HCT116 (cell line): Measurements from ENCODE around the gene GCSAM. TPM values are rescaled to one million over a fixed set of nuclear protein-coding genes. Genes with fewer than 3 reads are reported as not detected.

ENCODE experiments used
- ATAC-seq: fragments of 200-7000 bp; cut with Tn5 transposase; 2 replicates; pipeline ENCODE4 v1.9.1; 2020; ENCODE audit warnings: mild to moderate bottlenecking, moderate library complexity
- BruUV-seq: library from RNA; stranded (reverse); fragments of 400-500 nt; replicated peaks from 2 replicates; lab custom pipeline; 2021; lab: Mats Ljungman, UMichigan
- CTCF ChIA-PET: fragments of 300-600 bp; sonication (Branson Sonifier 250); formaldehyde crosslinking; loops from one replicate; lab custom pipeline; 2021; ENCODE audit warnings: antibody characterized with exemption; lab: Charles Lee
- POLR2A ChIA-PET: fragments of 300-600, 350-600 bp; sonication (Branson Sonifier 250); formaldehyde crosslinking; loops from one replicate; lab custom pipeline; 2021; ENCODE audit warnings: antibody characterized with exemption; lab: Charles Lee
- RAD21 ChIA-PET, 2 experiments: fragments of 300-600 bp; sonication (Branson Sonifier 250); formaldehyde crosslinking; loops; one replicate each; lab custom pipeline; 2023; ENCODE audit warnings: low total read pairs in 2 of 2; ENCODE audit not compliant: uncharacterized antibody in 2 of 2, unreplicated experiment in 2 of 2, low non-redundant PET in 1 of 2; lab: Charles Lee
- DNase-seq: peaks from one replicate; pipeline ENCODE4 v3.0.0-alpha.2; 2010; ENCODE audit warnings: low read depth, low spot score
- H2AFZ ChIP-seq: fragments of 200-600 bp; shearing (Covaris generic), sonication (generic); 2 replicates; pipeline ENCODE4 v1.6.1; 2017; ENCODE audit warnings: low read depth, mixed run types, mixed read lengths, antibody characterized with exemption, low read length; ENCODE audit not compliant: poor library complexity, severe bottlenecking
- H3K27ac ChIP-seq: 2 replicates; pipeline ENCODE4 v1.5.1; 2012; ENCODE audit warnings: low read depth, low read length
- H3K27me3 ChIP-seq: fragments of 200-600 bp; sonication (generic); 2 replicates; pipeline ENCODE4 v1.6.1; 2016; ENCODE audit warnings: mixed run types, low read length, mixed read lengths; ENCODE audit not compliant: insufficient read depth
- H3K36me3 ChIP-seq, 2 experiments: fragments of 200-500 bp in 1 of 2; fragments of 200-600 bp in 1 of 2; sonication (Bioruptor generic) in 1 of 2; sonication (generic) in 1 of 2; 2 replicates each; pipeline versions ENCODE4 v1.5.1 to v1.6.1; 2014 to 2016; ENCODE audit warnings: low read length in 2 of 2, inconsistent platforms in 1 of 2, mixed read lengths in 1 of 2, mixed run types in 1 of 2; ENCODE audit not compliant: insufficient read depth in 2 of 2, control insufficient read depth in 1 of 2
- H3K4me1 ChIP-seq, 2 experiments: fragments of 200-600 bp in 1 of 2; sonication (generic) in 1 of 2; 2 replicates each; pipeline versions ENCODE4 v1.5.1 to v1.6.1; 2012 to 2017; ENCODE audit warnings: low read length in 2 of 2, inconsistent platforms in 1 of 2, mild to moderate bottlenecking in 1 of 2, mixed read lengths in 1 of 2, mixed run types in 1 of 2, moderate library complexity in 1 of 2; ENCODE audit not compliant: insufficient read depth in 2 of 2, control insufficient read depth in 1 of 2
- H3K4me2 ChIP-seq: fragments of 200-600 bp; sonication (generic); 2 replicates; pipeline ENCODE4 v1.6.1; 2017; ENCODE audit warnings: mixed run types, low read length, mixed read lengths
- H3K4me3 ChIP-seq, 2 experiments: fragments of 200-600 bp in 1 of 2; sonication (generic) in 1 of 2; replicated peaks in 1 of 2; 2 replicates each; pipeline ENCODE4 v1.5.1; 2011 to 2016; ENCODE audit warnings: low read length in 2 of 2, control low read depth in 1 of 2, low read depth in 1 of 2, mild to moderate bottlenecking in 1 of 2, mixed read lengths in 1 of 2, mixed run types in 1 of 2
- H3K79me2 ChIP-seq: fragments of 200-600 bp; sonication (generic); 2 replicates; pipeline ENCODE4 v1.6.1; 2017; ENCODE audit warnings: mild to moderate bottlenecking, mixed run types, low read length, moderate library complexity, mixed read lengths; ENCODE audit not compliant: insufficient read depth
- H3K9ac ChIP-seq: fragments of 200-600 bp; sonication (generic); 2 replicates; pipeline ENCODE4 v1.6.1; 2016; ENCODE audit warnings: low read length, mixed read lengths
- H3K9me2 ChIP-seq: fragments of 200-600 bp; sonication (generic), shearing (Covaris generic); 2 replicates; pipeline ENCODE4 v1.6.1; 2017; ENCODE audit warnings: mixed run types, mild to moderate bottlenecking, moderate library complexity; ENCODE audit not compliant: insufficient read depth
- H3K9me3 ChIP-seq, 2 experiments: fragments of 200-500 bp in 1 of 2; fragments of 200-600 bp in 1 of 2; sonication (Bioruptor generic) in 1 of 2; sonication (generic) in 1 of 2; 2 replicates each; pipeline ENCODE4 v1.6.1; 2014 to 2017; ENCODE audit warnings: low read length in 2 of 2, mixed read lengths in 2 of 2, inconsistent platforms in 1 of 2, low read depth in 1 of 2, mild to moderate bottlenecking in 1 of 2, mixed run types in 1 of 2, moderate library complexity in 1 of 2; ENCODE audit not compliant: control insufficient read depth in 1 of 2, insufficient read depth in 1 of 2
- H4K20me1 ChIP-seq: fragments of 200-600 bp; sonication (generic), shearing (Covaris generic); 2 replicates; pipeline ENCODE4 v1.6.1; 2017; ENCODE audit warnings: mixed run types, mild to moderate bottlenecking, moderate library complexity; ENCODE audit not compliant: insufficient read depth
- ATF3 ChIP-seq: IDR thresholded peaks from 2 replicates; pipeline ENCODE4 v1.6.1; 2012
- CBX3 ChIP-seq: IDR thresholded peaks from 2 replicates; pipeline ENCODE4 v1.6.1; 2012; ENCODE audit warnings: low read depth
- CTCF ChIP-seq, 3 experiments: fragments of 200-600 bp in 1 of 3; sonication (generic) in 1 of 3; IDR thresholded peaks in 2 of 3; conservative IDR thresholded peaks in 1 of 3; 2 replicates each; pipeline ENCODE4 v1.5.1; 2012 to 2017; ENCODE audit warnings: low read depth in 2 of 3, low read length in 2 of 3, antibody characterized with exemption in 1 of 3, borderline replicate concordance in 1 of 3, control low read depth in 1 of 3, mild to moderate bottlenecking in 1 of 3, mixed read lengths in 1 of 3, mixed run types in 1 of 3, moderate library complexity in 1 of 3; ENCODE audit not compliant: insufficient read depth in 1 of 3
- EGR1 ChIP-seq: IDR thresholded peaks from 2 replicates; pipeline ENCODE4 v1.6.1; 2012; ENCODE audit warnings: low read depth
- EZH2 ChIP-seq: fragments of 200-600 bp; sonication (generic); IDR thresholded peaks from 2 replicates; pipeline ENCODE4 v1.6.1; 2017; ENCODE audit warnings: antibody characterized with exemption, mixed run types
- POLR2A ChIP-seq: IDR thresholded peaks from 2 replicates; pipeline ENCODE4 v1.7.0; 2011; ENCODE audit warnings: borderline replicate concordance; ENCODE audit not compliant: insufficient read depth, insufficient read length; ENCODE audit errors: extremely low read depth
- RAD21 ChIP-seq: IDR thresholded peaks from 2 replicates; pipeline ENCODE4 v1.6.1; 2012; ENCODE audit warnings: low read depth, mild to moderate bottlenecking
- SIN3A ChIP-seq: IDR thresholded peaks from 2 replicates; pipeline ENCODE4 v1.6.1; 2012; ENCODE audit warnings: low read depth
- SP1 ChIP-seq: IDR thresholded peaks from 2 replicates; pipeline ENCODE4 v1.6.1; 2012; ENCODE audit warnings: low read depth
- SRF ChIP-seq: IDR thresholded peaks from 2 replicates; pipeline ENCODE4 v1.6.1; 2012; ENCODE audit warnings: low read depth
- TCF7L2 ChIP-seq: IDR thresholded peaks from 2 replicates; pipeline ENCODE4 v1.7.0; 2011; ENCODE audit warnings: borderline replicate concordance, inconsistent platforms; ENCODE audit not compliant: insufficient read depth, insufficient read length; ENCODE audit errors: extremely low read depth
- YY1 ChIP-seq: IDR thresholded peaks from 2 replicates; pipeline ENCODE4 v1.6.1; 2011; ENCODE audit warnings: low read length, low read depth, moderate library complexity, mild to moderate bottlenecking; ENCODE audit not compliant: insufficient replicate concordance; ENCODE audit errors: extremely low read depth
- ZBTB33 ChIP-seq: IDR thresholded peaks from 2 replicates; pipeline ENCODE4 v1.6.1; 2011; ENCODE audit warnings: mild to moderate bottlenecking, low read length, moderate library complexity; ENCODE audit not compliant: insufficient replicate concordance; ENCODE audit errors: extremely low read depth
- ZNF274 ChIP-seq: fragments of 200-500 bp; sonication (Bioruptor generic); IDR thresholded peaks from 2 replicates; pipeline ENCODE4 v1.6.1; 2014; ENCODE audit warnings: mild to moderate bottlenecking, low read depth, low read length, inconsistent platforms
- intact Hi-C: fragments of 100-400 bp; cut with micrococcal nuclease; formaldehyde crosslinking; loops from 2 replicates; pipeline ENCODE4 v1.10.0; 2022
- total RNA-seq: library from RNA; stranded (reverse); gene quantifications from one replicate; pipeline ENCODE4 v1.2.1, GENCODE V29; 2021; ENCODE audit not compliant: unreplicated experiment

GCSAM gene
- total RNA-seq, 1 experiment from 2014 or later = not detected

GRCh38 chr3:112126511-112126911, 6.5 kb downstream of the GCSAM start:
- CTCF ChIA-PET = no interaction called here
- Histone ChIP-seq H3K36me3 (peaks cover 4 to 7% of the 10 kb centered on the region in 2 experiments; a peak in 2 of 4 replicates), H3K79me2 (no peaks in the 10 kb centered on the region), H4K20me1 (no peaks in the 10 kb centered on the region), H3K4me3 (no peak overlapping the region), H3K9me2 (no peaks in the 10 kb centered on the region), H3K27ac (no peak overlapping the region), H3K9ac (no peak overlapping the region), H3K4me1 (no peaks in the 10 kb centered on the region), H3K27me3 (no peaks in the 10 kb centered on the region), H2AFZ (no peak overlapping the region), H3K4me2 (no peak overlapping the region), H3K9me3 (no peaks in the 10 kb centered on the region)
- POLR2A ChIA-PET = no interaction called here
- ATAC-seq (no peak), DNase-seq (no peak)
- TF ChIP-seq SIN3A = no peak
- TF ChIP-seq EGR1 = no peak
- TF ChIP-seq RAD21 = no peak
- no peak for TF ChIP-seq TCF7L2
- no peak for TF ChIP-seq EZH2
- no peak for TF ChIP-seq SRF
- TF ChIP-seq ZBTB33 = no peak
- TF ChIP-seq ATF3 = no peak
- no peak for TF ChIP-seq POLR2A
- no peak for TF ChIP-seq YY1
- TF ChIP-seq SP1 = no peak
- no peak for TF ChIP-seq ZNF274
- TF ChIP-seq CBX3 = no peak
- no peak for TF ChIP-seq CTCF (IDR thresholded peaks at IDR 0.05 in 2 of 3, conservative IDR thresholded peaks at IDR 0.05 in 1 of 3; ENCODE audit: borderline replicate concordance in 1 of 3, insufficient read depth in 1 of 3, low read depth in 2 of 3, low read length in 2 of 3)
- RAD21 ChIA-PET = no interaction called here
- no TSS peak for BruUV-seq
- intact Hi-C loops = no loop called here
